C4-2B (cell line): ENCODE measurements around the gene HACD2.

Experiments
- ZFX ChIP-seq: fragments of 450-650 bp; IDR thresholded peaks from 2 replicates; pipeline ENCODE4 v1.6.1; 2017
- TF ChIP-seq, protein P1 (sequence below): fragments of 450-650 bp; conservative IDR thresholded peaks from 2 replicates; pipeline ENCODE4 v1.5.1; 2017; ENCODE audit warnings: mild to moderate bottlenecking

DNA sequence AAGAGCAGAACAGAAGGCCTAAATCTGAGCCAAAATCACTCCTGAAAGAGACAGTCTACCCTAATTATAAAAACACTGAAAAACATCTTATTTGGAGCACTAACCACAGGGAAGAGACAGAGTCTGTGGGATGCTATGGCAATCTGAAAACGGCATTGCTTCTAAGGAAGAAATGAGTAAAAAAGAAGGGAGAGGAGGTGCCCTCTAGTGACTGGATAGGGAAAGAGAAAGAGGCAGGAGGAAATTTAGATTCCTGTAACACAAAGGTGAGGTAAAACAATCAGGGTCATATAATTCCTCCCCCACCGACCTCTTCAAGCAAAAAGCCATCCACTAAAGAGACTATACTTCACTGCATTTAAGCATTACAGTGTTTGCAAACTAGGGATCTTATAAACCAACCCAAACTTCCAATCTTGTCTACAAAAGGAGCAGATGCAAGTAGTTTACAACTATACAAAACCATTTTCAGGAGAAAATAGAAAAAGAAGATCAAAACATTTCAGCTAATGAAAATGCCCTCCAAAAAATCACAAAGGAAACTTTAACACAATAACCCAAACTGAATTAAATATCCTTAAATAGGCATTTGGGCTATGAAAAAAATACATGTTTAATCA, 32.6 kb downstream of the HACD2 start:
- TF ChIP-seq, protein P1, sequence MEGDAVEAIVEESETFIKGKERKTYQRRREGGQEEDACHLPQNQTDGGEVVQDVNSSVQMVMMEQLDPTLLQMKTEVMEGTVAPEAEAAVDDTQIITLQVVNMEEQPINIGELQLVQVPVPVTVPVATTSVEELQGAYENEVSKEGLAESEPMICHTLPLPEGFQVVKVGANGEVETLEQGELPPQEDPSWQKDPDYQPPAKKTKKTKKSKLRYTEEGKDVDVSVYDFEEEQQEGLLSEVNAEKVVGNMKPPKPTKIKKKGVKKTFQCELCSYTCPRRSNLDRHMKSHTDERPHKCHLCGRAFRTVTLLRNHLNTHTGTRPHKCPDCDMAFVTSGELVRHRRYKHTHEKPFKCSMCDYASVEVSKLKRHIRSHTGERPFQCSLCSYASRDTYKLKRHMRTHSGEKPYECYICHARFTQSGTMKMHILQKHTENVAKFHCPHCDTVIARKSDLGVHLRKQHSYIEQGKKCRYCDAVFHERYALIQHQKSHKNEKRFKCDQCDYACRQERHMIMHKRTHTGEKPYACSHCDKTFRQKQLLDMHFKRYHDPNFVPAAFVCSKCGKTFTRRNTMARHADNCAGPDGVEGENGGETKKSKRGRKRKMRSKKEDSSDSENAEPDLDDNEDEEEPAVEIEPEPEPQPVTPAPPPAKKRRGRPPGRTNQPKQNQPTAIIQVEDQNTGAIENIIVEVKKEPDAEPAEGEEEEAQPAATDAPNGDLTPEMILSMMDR: peak; percentile 93
- TF ChIP-seq ZFX: no peak
